HepG2 (cell line): ENCODE results near the gene VPS37D. TPM values are rescaled to one million over a fixed set of nuclear protein-coding genes. Genes with fewer than 3 reads are reported as not detected.

Experiments
- DR1 ChIP-seq: sonication (generic); formaldehyde crosslinking; IDR thresholded peaks from 2 replicates; pipeline ENCODE4 v1.8.0; 2021; ENCODE audit warnings: mild to moderate bottlenecking, missing genetic modification reagents, inconsistent platforms
- FIP1L1 ChIP-seq: fragments of 200-400 bp; formaldehyde crosslinking; IDR thresholded peaks from 2 replicates; pipeline ENCODE4 v1.6.1; 2018; ENCODE audit warnings: low read depth, mild to moderate bottlenecking, low read length, moderate library complexity, borderline replicate concordance; ENCODE audit not compliant: insufficient read depth
- FOXO4 ChIP-seq: sonication (generic); formaldehyde crosslinking; conservative IDR thresholded peaks from 2 replicates; pipeline ENCODE4 v1.8.1; 2023; ENCODE audit warnings: missing genetic modification reagents
- GLI4 ChIP-seq: sonication (generic); formaldehyde crosslinking; IDR thresholded peaks from 2 replicates; pipeline ENCODE4 v1.5.1; 2020; ENCODE audit warnings: missing genetic modification reagents, mild to moderate bottlenecking, moderate library complexity, borderline replicate concordance
- HDAC2 ChIP-seq: sonication (generic); formaldehyde crosslinking; IDR thresholded peaks from 2 replicates; pipeline ENCODE4 v1.4.0; 2020; ENCODE audit warnings: missing genetic modification reagents
- JUN ChIP-seq: sonication (generic); formaldehyde crosslinking; IDR thresholded peaks from 2 replicates; pipeline ENCODE4 v1.4.0; 2020; ENCODE audit warnings: mild to moderate bottlenecking, missing genetic modification reagents
- KMT2B ChIP-seq: IDR thresholded peaks from 2 replicates; pipeline ENCODE4 v1.6.1; 2016; ENCODE audit warnings: missing genetic modification reagents, missing compliant biosample characterization
- NCOA5 ChIP-seq: sonication (generic); formaldehyde crosslinking; IDR thresholded peaks from 2 replicates; pipeline ENCODE4 v1.4.0; 2020; ENCODE audit warnings: missing genetic modification reagents
- NFKBIZ ChIP-seq: IDR thresholded peaks from 2 replicates; pipeline ENCODE4 v1.6.1; 2018; ENCODE audit warnings: missing genetic modification reagents, missing compliant biosample characterization
- SIX1 ChIP-seq: sonication (generic); formaldehyde crosslinking; IDR thresholded peaks from 2 replicates; pipeline ENCODE4 v1.4.0; 2020; ENCODE audit warnings: missing genetic modification reagents, borderline replicate concordance
- SNAI1 ChIP-seq: sonication (generic); formaldehyde crosslinking; IDR thresholded peaks from 2 replicates; pipeline ENCODE4 v1.5.0; 2020; ENCODE audit warnings: mild to moderate bottlenecking, missing genetic modification reagents, borderline replicate concordance
- STAG1 ChIP-seq: sonication (generic); formaldehyde crosslinking; IDR thresholded peaks from 2 replicates; pipeline ENCODE4 v1.4.0; 2020; ENCODE audit warnings: missing genetic modification reagents
- XBP1 ChIP-seq: sonication (generic); formaldehyde crosslinking; IDR thresholded peaks from 2 replicates; pipeline ENCODE4 v1.5.0; 2020; ENCODE audit warnings: missing genetic modification reagents
- ZBTB14 ChIP-seq: sonication (generic); formaldehyde crosslinking; IDR thresholded peaks from 2 replicates; pipeline ENCODE4 v1.4.0; 2020; ENCODE audit warnings: missing genetic modification reagents
- ZNF501 ChIP-seq: sonication (generic); formaldehyde crosslinking; IDR thresholded peaks from 2 replicates; pipeline ENCODE4 v1.5.1; 2020; ENCODE audit warnings: mild to moderate bottlenecking, moderate library complexity, missing genetic modification reagents
- ZNF547 ChIP-seq: sonication (generic); formaldehyde crosslinking; IDR thresholded peaks from 2 replicates; pipeline ENCODE4 v1.5.1; 2020; ENCODE audit warnings: mild to moderate bottlenecking, missing genetic modification reagents
- ZNF564 ChIP-seq: sonication (generic); formaldehyde crosslinking; IDR thresholded peaks from 2 replicates; pipeline ENCODE4 v1.8.1; 2023; ENCODE audit warnings: mild to moderate bottlenecking, missing genetic modification reagents
- ZNF607 ChIP-seq: sonication (generic); formaldehyde crosslinking; IDR thresholded peaks from 2 replicates; pipeline ENCODE4 v1.5.1; 2020; ENCODE audit warnings: missing genetic modification reagents, mild to moderate bottlenecking, borderline replicate concordance
- ZNF691 ChIP-seq: sonication (generic); formaldehyde crosslinking; IDR thresholded peaks from 2 replicates; pipeline ENCODE4 v1.4.0; 2020; ENCODE audit warnings: missing genetic modification reagents, low read depth, mild to moderate bottlenecking, borderline replicate concordance
- polyA plus RNA-seq, 8 experiments: library from polyadenylated mRNA; depleted of rRNA in 3 of 8; stranded (reverse) in 7 of 8; unstranded in 1 of 8; fragments of >200 nt; fragmentation: Illumina TruSeq in 4 of 8; extraction: Trizol in 4 of 8; gene quantifications; 2 replicates each; pipeline versions ENCODE4 v1.2.1 to v1.2.3, GENCODE V29; 2011 to 2016; ENCODE audit warnings: low read depth in 4 of 8, missing spikeins in 1 of 8, mixed read lengths in 1 of 8; ENCODE audit not compliant: insufficient read depth in 1 of 8
- total RNA-seq, 5 experiments: library from RNA; depleted of rRNA; stranded (reverse); fragments of >200 nt; fragmentation: Illumina TruSeq; extraction: Trizol; gene quantifications; 2 replicates each; pipeline ENCODE4 v1.2.3, GENCODE V29; 2016; ENCODE audit warnings: low read depth in 1 of 5
- TF ChIP-seq, protein P1 (sequence below): IDR thresholded peaks from 2 replicates; pipeline ENCODE4 v1.6.1; 2016; ENCODE audit warnings: low read depth, missing genetic modification reagents, missing compliant biosample characterization

The VPS37D gene
- total and polyA plus RNA-seq, 2 of the 13 experiments (the other 11 are each of a cell fraction or from before 2014, with no cell fraction given): 3.8 to 6.3 TPM

- TF ChIP-seq ZNF607 (peak; percentile 63; the same call in 1 of the 2 replicates), JUN (0 out of 2 replicates have a peak, but pooled peaks have one; percentile 39), DR1 (no peak), ZNF547 (CRISPR knock-in tag) (no peak; the same call in 1 of the 2 replicates), FOXO4 (no peak), KMT2B (CRISPR knock-in tag) (no peak), FIP1L1 (no peak), ZNF501 (CRISPR knock-in tag) (0 out of 2 replicates have a peak, but pooled peaks have one; percentile 44), HDAC2 (peak; percentile 29; the same call in 1 of the 2 replicates), STAG1 (CRISPR knock-in tag) (peak; percentile 52), NCOA5 (CRISPR knock-in tag) (no peak), ZBTB14 (CRISPR knock-in tag) (0 out of 2 replicates have a peak, but pooled peaks have one; percentile 34), SNAI1 (CRISPR knock-in tag) (no peak), ZNF691 (CRISPR knock-in tag) (0 out of 2 replicates have a peak, but pooled peaks have one; percentile 34), ZNF564 (CRISPR knock-in tag) (no peak), SIX1 (CRISPR knock-in tag) (no peak), XBP1 (CRISPR knock-in tag) (no peak), NFKBIZ (0 out of 2 replicates have a peak, but pooled peaks have one; percentile 36), GLI4 (CRISPR knock-in tag) (no peak)
- TF ChIP-seq, protein P1, sequence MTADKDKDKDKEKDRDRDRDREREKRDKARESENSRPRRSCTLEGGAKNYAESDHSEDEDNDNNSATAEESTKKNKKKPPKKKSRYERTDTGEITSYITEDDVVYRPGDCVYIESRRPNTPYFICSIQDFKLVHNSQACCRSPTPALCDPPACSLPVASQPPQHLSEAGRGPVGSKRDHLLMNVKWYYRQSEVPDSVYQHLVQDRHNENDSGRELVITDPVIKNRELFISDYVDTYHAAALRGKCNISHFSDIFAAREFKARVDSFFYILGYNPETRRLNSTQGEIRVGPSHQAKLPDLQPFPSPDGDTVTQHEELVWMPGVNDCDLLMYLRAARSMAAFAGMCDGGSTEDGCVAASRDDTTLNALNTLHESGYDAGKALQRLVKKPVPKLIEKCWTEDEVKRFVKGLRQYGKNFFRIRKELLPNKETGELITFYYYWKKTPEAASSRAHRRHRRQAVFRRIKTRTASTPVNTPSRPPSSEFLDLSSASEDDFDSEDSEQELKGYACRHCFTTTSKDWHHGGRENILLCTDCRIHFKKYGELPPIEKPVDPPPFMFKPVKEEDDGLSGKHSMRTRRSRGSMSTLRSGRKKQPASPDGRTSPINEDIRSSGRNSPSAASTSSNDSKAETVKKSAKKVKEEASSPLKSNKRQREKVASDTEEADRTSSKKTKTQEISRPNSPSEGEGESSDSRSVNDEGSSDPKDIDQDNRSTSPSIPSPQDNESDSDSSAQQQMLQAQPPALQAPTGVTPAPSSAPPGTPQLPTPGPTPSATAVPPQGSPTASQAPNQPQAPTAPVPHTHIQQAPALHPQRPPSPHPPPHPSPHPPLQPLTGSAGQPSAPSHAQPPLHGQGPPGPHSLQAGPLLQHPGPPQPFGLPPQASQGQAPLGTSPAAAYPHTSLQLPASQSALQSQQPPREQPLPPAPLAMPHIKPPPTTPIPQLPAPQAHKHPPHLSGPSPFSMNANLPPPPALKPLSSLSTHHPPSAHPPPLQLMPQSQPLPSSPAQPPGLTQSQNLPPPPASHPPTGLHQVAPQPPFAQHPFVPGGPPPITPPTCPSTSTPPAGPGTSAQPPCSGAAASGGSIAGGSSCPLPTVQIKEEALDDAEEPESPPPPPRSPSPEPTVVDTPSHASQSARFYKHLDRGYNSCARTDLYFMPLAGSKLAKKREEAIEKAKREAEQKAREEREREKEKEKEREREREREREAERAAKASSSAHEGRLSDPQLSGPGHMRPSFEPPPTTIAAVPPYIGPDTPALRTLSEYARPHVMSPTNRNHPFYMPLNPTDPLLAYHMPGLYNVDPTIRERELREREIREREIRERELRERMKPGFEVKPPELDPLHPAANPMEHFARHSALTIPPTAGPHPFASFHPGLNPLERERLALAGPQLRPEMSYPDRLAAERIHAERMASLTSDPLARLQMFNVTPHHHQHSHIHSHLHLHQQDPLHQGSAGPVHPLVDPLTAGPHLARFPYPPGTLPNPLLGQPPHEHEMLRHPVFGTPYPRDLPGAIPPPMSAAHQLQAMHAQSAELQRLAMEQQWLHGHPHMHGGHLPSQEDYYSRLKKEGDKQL (CRISPR knock-in tag): no peak
Observed at GRCh38 chr7:73647725-73648592, 19.7 kb upstream of the VPS37D start (continued).
